Testis (tissue), 3 donors: Measurements from ENCODE around the gene THAP4. TPM values are rescaled to one million over a fixed set of nuclear protein-coding genes. Genes with fewer than 3 reads are reported as not detected.

Source experiments
- DNase-seq: peaks from one replicate; pipeline ENCODE4 v3.0.0-alpha.2; 2019
- H3K27ac ChIP-seq, 2 donors: fragments of 200-600 bp; sonication (generic); one replicate each; pipeline ENCODE4 v1.5.1; 2019
- H3K27me3 ChIP-seq: fragments of 200-600 bp; sonication (generic); one replicate; pipeline ENCODE4 v1.5.1; 2019
- H3K36me3 ChIP-seq: fragments of 200-600 bp; sonication (generic); one replicate; pipeline ENCODE4 v1.5.1; 2017; ENCODE audit warnings: low read depth; ENCODE audit errors: missing control alignments
- H3K4me1 ChIP-seq: fragments of 200-600 bp; sonication (generic); one replicate; pipeline ENCODE4 v1.5.1; 2019
- H3K4me3 ChIP-seq, 2 donors: fragments of 200-600 bp; sonication (generic); one replicate each; pipeline ENCODE4 v1.5.1; 2017 to 2019
- H3K9me3 ChIP-seq: fragments of 200-600 bp; sonication (generic); one replicate; pipeline ENCODE4 v1.5.1; 2017
- CTCF ChIP-seq, 3 experiments: fragments of 450-650 bp in 2 of 3; fragments of 200-600 bp in 1 of 3; sonication (generic) in 1 of 3; IDR thresholded peaks; one replicate each; pipeline ENCODE4 v1.5.1; 2016 to 2019; ENCODE audit warnings: antibody characterized with exemption in 3 of 3, mild to moderate bottlenecking in 2 of 3, moderate library complexity in 1 of 3
- POLR2A ChIP-seq: fragments of 450-650 bp; IDR thresholded peaks from one replicate; pipeline ENCODE4 v1.6.1; 2017; ENCODE audit warnings: antibody characterized with exemption, mild to moderate bottlenecking, moderate library complexity
- WGBS, 2 donors: methylation state at CpG; one replicate each; pipeline ENCODE4 v1.1.5; 2018; 5-methylcytosine and 5-hydroxymethylcytosine counted together
- intact Hi-C: fragments of 100-400 bp; cut with DNase I; formaldehyde crosslinking; loops from one replicate; pipeline ENCODE4 v1.15.1; 2023; ENCODE audit warnings: low total_unique reads
- polyA plus RNA-seq: library from polyadenylated mRNA; stranded (reverse); fragments of 350-450 nt; fragmentation: Illumina TruSeq; extraction: RNeasy Lipid Tissue Mini Kit (QIAGEN cat#74804); gene quantifications from one replicate; pipeline ENCODE4 v1.2.3, GENCODE V29; 2014; ENCODE audit warnings: low read depth, low replicate concordance; ENCODE audit not compliant: insufficient read depth
- total RNA-seq, 2 donors: library from RNA; depleted of rRNA; stranded (reverse); fragments of >200 nt; gene quantifications; one replicate each; pipeline ENCODE4 v1.2.3, GENCODE V29; 2016

Gene THAP4
- total and polyA plus RNA-seq, 3 donors from 2014 or later = 61.3 to 73.5 (median 73.5) TPM

DNA sequence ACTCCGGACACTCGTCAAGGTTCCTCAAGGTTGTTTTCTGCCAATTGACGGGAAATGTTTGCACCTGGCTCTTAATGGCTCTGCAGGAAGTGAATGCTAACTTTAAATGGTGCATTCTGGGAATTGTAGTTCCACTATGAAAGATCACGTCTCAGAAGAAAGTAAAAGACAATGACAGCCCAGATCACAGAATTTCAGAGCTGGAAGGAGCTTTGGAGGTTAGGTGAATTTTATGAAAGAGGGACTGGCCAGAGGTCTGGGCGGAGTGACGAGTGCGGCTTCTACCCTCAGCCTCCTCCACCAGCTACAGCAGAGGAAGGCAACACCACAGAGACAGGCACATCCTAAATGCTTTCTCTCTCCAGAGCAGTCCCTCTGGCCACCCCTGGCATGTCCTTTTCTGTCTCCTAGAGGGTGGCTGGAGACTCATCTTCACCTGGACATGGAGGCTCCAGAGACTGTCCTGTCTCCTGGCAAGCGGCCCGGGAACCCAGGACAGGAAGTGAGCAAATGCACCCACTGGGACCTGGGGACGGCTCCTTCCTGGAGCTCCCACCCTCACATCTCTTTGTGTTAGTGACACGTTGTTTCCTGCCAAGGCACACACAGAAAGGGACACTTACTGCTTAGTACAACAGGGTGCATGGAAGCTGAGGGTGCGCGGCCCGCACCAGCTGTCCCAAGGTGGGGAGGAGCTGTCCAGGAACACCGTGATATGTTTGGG, 19.4 kb downstream of the THAP4 start:
- 51 to 63% methylated on average over 15 of the region's 15 CpGs for WGBS, 2 donors
- H3K4me1 ChIP-seq = peaks cover 12% of the 10 kb centered on the region
- no peak for DNase-seq
- H3K27me3 ChIP-seq = no peaks in the 10 kb centered on the region
- H3K4me3 ChIP-seq = no peak overlapping the region
- H3K36me3 ChIP-seq = no peaks in the 10 kb centered on the region
- no peak overlapping the region for H3K27ac ChIP-seq
- H3K9me3 ChIP-seq = no peaks in the 10 kb centered on the region
- intact Hi-C loops = no loop called here
- TF ChIP-seq POLR2A = no peak
- TF ChIP-seq CTCF (IDR thresholded peaks at IDR 0.05) = no peak

GRCh38 chr2:241616168-241617125, 20.5 kb downstream of the THAP4 start:
- WGBS, 2 donors = 92 to 95% methylated on average over 30 of the region's 30 CpGs
- Histone ChIP-seq H3K36me3 (no peaks in the 10 kb centered on the region), H3K27ac (no peak overlapping the region), H3K27me3 (no peaks in the 10 kb centered on the region), H3K9me3 (no peaks in the 10 kb centered on the region), H3K4me1 (peaks cover 12% of the 10 kb centered on the region), H3K4me3 (no peak overlapping the region)
- no peak for DNase-seq
- TF ChIP-seq CTCF (IDR thresholded peaks at IDR 0.05) (no peak), POLR2A (no peak)
- intact Hi-C loops = no loop called here

DNA sequence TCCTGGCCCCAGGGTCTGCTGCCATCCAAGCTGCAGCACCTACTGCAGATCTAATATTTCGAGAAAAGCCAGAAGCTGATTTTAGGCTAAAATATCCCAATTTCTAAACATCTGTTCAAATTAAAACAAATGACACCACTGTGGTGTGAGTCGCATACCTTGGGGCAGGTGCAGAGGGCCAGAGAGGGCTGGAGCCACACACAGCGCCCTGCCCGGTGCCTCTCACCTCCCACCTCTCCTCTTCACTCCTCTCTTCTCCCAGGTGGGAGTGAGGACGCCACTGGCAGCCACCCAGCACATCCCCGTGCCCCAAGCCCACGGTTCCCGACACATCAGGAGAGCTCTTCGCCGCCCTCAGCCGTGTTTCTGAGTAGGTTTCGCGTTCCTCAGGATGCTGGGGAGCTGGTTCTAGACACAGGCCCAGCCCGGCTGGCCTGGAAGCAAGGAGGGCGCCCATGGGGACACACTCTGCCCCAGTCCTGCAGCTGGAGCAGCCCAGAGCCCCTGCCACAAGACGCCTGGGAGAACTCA, 21.4 kb downstream of the THAP4 start:
- H3K4me1 ChIP-seq = peaks cover 17% of the 10 kb centered on the region
- H3K9me3 ChIP-seq = no peaks in the 10 kb centered on the region
- TF ChIP-seq POLR2A (no peak), CTCF (IDR thresholded peaks at IDR 0.05) (no peak)
- no peak overlapping the region for H3K4me3 ChIP-seq
- no peak overlapping the region for H3K27ac ChIP-seq
- no peak for DNase-seq
- 91 to 97% methylated on average over 11 to 16 of the region's 16 CpGs for WGBS, 2 donors
- no peaks in the 10 kb centered on the region for H3K36me3 ChIP-seq
- intact Hi-C loops = no loop called here
- H3K27me3 ChIP-seq = no peaks in the 10 kb centered on the region

DNA sequence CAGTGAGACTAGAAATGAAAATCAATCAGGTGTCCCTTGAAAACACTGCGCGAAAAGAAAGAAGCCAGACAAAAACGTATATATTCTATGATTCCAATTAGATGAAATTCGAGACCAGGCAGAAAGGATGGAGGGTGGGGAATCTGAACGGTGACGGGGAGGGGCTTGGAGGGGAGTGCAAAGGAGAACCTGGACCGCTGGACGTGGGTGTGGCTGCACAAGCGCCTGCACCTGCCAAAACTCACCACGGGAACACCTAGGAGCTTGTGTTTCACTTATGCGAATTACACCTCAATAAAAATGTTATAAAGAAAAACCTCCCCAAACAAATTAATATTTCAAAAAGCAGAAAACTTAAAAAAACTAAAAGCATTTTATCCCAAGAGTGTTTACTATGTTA, 21.9 kb downstream of the THAP4 start:
- H3K9me3 ChIP-seq = no peaks in the 10 kb centered on the region
- TF ChIP-seq POLR2A = no peak
- TF ChIP-seq CTCF (IDR thresholded peaks at IDR 0.05) = no peak
- no peak overlapping the region for H3K27ac ChIP-seq
- no peaks in the 10 kb centered on the region for H3K27me3 ChIP-seq
- H3K4me3 ChIP-seq = no peak overlapping the region
- H3K4me1 ChIP-seq = peaks cover 21% of the 10 kb centered on the region
- DNase-seq = no peak
- H3K36me3 ChIP-seq = no peaks in the 10 kb centered on the region
- WGBS, 2 donors = 84 to 86% methylated on average over 11 of the region's 11 CpGs
- intact Hi-C loops = no loop called here
